HG02938 (cell line): Measurements from ENCODE around the gene ADGRD1.

Experiments
- ATAC-seq: cut with Tn5 transposase; IDR thresholded peaks from one replicate; pipeline ENCODE4 v1.9.1; 2021; ENCODE audit warnings: mild to moderate bottlenecking, moderate library complexity; ENCODE audit not compliant: unreplicated experiment

ADGRD1 gene

GRCh38 chr12:131187602-131188001 is 233.9 kb downstream of the ADGRD1 start:
- no peak for ATAC-seq

GRCh38 chr12:131188131-131189050 is 234.7 kb downstream of the ADGRD1 start:
- no peak for ATAC-seq

DNA sequence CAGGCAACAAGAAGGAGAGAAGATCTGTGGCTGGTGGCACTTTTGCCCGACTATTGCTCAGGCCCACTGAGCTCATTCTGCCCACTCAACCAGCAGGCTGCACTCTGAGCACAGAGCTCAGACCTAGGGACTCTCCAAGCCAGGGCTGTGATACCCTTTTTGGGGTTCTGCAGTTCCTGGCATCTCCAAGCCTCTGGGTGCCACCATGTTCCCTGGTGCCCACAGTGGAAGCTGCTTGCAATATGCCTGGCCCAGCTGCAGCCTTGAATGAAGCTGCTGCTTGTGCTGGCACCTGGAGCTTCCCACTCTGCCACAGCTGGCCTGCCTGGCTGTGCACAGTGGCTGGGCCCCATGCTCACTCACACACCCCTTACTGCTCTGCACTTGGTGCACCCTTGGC is 236.1 kb downstream of the ADGRD1 start:
- ATAC-seq = no peak

DNA sequence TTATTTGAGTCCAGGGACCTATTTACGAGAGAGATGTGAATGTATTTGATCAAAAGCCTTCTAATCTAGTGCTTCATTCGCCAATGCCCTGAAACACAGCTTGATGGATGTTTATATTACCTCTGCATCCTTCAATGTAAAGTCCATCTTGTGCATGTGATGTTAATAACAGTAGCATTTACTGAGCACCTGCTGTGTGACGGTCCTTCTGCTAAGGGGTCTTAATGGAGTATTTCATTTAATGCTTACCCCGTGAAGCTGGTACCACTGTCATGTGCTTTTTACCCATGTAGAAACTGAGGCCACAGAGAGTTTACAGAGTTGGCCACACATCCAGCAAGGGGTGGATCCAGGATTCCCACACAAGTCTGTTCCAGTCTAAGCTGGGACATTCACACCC is 237.3 kb downstream of the ADGRD1 start:
- ATAC-seq = no peak
